Thyroid gland (tissue), 4 donors: Measurements from ENCODE around the gene CCSER1.

Source experiments
- CTCF ChIP-seq, 6 experiments: fragments of 200-600 bp in 3 of 6; fragments of 450-650 bp in 3 of 6; sonication (generic) in 3 of 6; IDR thresholded peaks; one replicate each; pipeline ENCODE4 v1.5.1; 2016 to 2019; ENCODE audit warnings: antibody characterized with exemption in 6 of 6, mild to moderate bottlenecking in 2 of 6, inconsistent platforms in 1 of 6, moderate library complexity in 1 of 6
- POLR2A ChIP-seq, 2 donors: fragments of 450-650 bp; IDR thresholded peaks; one replicate each; pipeline ENCODE4 v1.6.1; 2017; ENCODE audit warnings: antibody characterized with exemption in 2 of 2, mild to moderate bottlenecking in 2 of 2, moderate library complexity in 1 of 2

- TF ChIP-seq POLR2A (IDR thresholded peaks at IDR 0.05), result no peak
- no peak for TF ChIP-seq CTCF (IDR thresholded peaks at IDR 0.05)
Observed at GRCh38 chr4:90753068-90753467, 625.9 kb downstream of the CCSER1 start.
